Prostate gland (tissue), 2 donors: ENCODE data around the gene INPP5A. TPM values are rescaled to one million over a fixed set of nuclear protein-coding genes. Genes with fewer than 3 reads are reported as not detected.

Experiments
- DNase-seq: peaks from one replicate; pipeline ENCODE4 v3.0.0-alpha.2; 2019; ENCODE audit warnings: low spot score
- H3K27ac ChIP-seq, 2 donors: fragments of 200-600 bp; sonication (generic); 2 replicates each; pipeline ENCODE4 v1.5.1; 2017 to 2019
- H3K27me3 ChIP-seq: fragments of 200-600 bp; sonication (generic); replicated peaks from 2 replicates; pipeline ENCODE4 v1.5.1; 2019; ENCODE audit not compliant: insufficient read depth
- H3K36me3 ChIP-seq, 2 donors: fragments of 200-600 bp; sonication (generic); 1 replicate in 1 of 2; 2 replicates in 1 of 2; pipeline versions ENCODE4 v1.5.1 to v1.8.1; 2017 to 2019
- H3K4me1 ChIP-seq: fragments of 200-600 bp; sonication (generic); replicated peaks from 2 replicates; pipeline ENCODE4 v1.5.1; 2019
- H3K4me3 ChIP-seq, 2 donors: fragments of 200-600 bp; sonication (generic); 2 replicates each; pipeline ENCODE4 v1.5.1; 2017 to 2019
- H3K9me3 ChIP-seq: fragments of 200-600 bp; sonication (generic); 2 replicates; pipeline ENCODE4 v1.5.1; 2017
- POLR2A ChIP-seq: fragments of 450-650 bp; IDR thresholded peaks from one replicate; pipeline ENCODE4 v1.6.1; 2016; ENCODE audit warnings: antibody characterized with exemption, mild to moderate bottlenecking
- POLR2AphosphoS5 ChIP-seq: sonication (generic); formaldehyde crosslinking; IDR thresholded peaks from one replicate; pipeline ENCODE4 v1.6.1; 2017; ENCODE audit warnings: antibody characterized with exemption
- WGBS: methylation state at CpG from one replicate; pipeline ENCODE4 v1.1.5; 2018; 5-methylcytosine and 5-hydroxymethylcytosine counted together
- intact Hi-C: fragments of 100-400 bp; cut with DNase I; formaldehyde crosslinking; loops from one replicate; pipeline ENCODE4 v1.14.2; 2022
- total RNA-seq, 2 donors: library from RNA; depleted of rRNA; stranded (reverse); fragments of >200 nt; gene quantifications; one replicate each; pipeline ENCODE4 v1.1.0, GENCODE V29; 2016
- TF ChIP-seq, protein P1 (sequence below), 4 experiments: fragments of 200-600 bp in 2 of 4; fragments of 450-650 bp in 2 of 4; sonication (generic) in 2 of 4; IDR thresholded peaks; 1 replicate in 3 of 4; 2 replicates in 1 of 4; pipeline ENCODE4 v1.5.1; 2016 to 2019; ENCODE audit warnings: antibody characterized with exemption in 4 of 4, mild to moderate bottlenecking in 2 of 4, moderate library complexity in 2 of 4

Gene INPP5A
- total RNA-seq, 2 donors from 2014 or later: 49.5 to 83.3 TPM

DNA sequence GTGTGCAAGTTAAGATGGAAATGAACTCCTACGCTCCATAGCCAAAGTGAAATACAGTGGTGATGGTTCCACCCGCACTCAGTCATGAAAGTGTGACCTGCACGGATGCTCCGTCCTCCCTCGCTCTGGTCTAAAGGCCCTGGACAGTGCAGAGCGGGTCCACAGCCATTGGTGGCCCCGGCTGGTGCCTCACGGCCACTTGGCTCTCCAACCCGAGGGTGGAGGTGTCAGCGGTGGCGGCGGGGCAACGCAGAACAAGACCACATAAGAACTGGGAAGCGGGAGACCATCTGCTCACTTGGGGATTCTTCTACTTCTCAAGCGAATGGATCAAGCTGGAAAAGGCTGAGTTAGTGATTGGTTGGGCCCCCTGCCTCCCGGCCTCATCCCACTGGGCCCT lies 187.6 kb downstream of the INPP5A start:
- H3K27ac ChIP-seq: no peak overlapping the region
- no peaks in the 10 kb centered on the region for H3K9me3 ChIP-seq
- no peak for DNase-seq
- H3K4me1 ChIP-seq: no peaks in the 10 kb centered on the region
- intact Hi-C loops: no loop called here
- no peak for TF ChIP-seq POLR2AphosphoS5
- no peak for TF ChIP-seq POLR2A
- TF ChIP-seq, protein P1, sequence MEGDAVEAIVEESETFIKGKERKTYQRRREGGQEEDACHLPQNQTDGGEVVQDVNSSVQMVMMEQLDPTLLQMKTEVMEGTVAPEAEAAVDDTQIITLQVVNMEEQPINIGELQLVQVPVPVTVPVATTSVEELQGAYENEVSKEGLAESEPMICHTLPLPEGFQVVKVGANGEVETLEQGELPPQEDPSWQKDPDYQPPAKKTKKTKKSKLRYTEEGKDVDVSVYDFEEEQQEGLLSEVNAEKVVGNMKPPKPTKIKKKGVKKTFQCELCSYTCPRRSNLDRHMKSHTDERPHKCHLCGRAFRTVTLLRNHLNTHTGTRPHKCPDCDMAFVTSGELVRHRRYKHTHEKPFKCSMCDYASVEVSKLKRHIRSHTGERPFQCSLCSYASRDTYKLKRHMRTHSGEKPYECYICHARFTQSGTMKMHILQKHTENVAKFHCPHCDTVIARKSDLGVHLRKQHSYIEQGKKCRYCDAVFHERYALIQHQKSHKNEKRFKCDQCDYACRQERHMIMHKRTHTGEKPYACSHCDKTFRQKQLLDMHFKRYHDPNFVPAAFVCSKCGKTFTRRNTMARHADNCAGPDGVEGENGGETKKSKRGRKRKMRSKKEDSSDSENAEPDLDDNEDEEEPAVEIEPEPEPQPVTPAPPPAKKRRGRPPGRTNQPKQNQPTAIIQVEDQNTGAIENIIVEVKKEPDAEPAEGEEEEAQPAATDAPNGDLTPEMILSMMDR (IDR thresholded peaks at IDR 0.05): no peak
- no peaks in the 10 kb centered on the region for H3K27me3 ChIP-seq
- 92% methylated on average over 16 of the region's 16 CpGs for WGBS
- no peaks in the 10 kb centered on the region for H3K36me3 ChIP-seq
- no peak overlapping the region for H3K4me3 ChIP-seq

DNA sequence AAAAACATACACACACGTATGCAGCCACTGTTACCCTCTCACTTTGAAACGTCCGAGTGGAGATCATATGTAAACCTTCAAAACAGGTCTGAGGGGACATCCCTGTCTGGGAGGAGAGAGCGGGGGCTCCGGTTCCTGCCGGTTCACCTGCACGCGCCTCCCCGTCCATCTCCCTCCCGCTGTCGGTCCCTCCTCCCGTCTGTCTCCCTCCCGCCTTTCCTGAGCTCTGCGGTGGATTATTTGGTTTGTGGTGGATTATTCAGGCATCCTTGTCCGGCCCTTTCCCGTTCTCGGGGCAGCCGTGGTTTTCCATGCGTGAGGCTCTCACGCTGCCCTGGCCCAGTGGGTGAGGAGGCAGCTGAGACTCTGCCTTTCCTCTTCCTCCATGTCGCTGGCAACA lies 188.6 kb downstream of the INPP5A start:
- H3K27me3 ChIP-seq: no peaks in the 10 kb centered on the region
- 90% methylated on average over 21 of the region's 21 CpGs for WGBS
- no peaks in the 10 kb centered on the region for H3K4me1 ChIP-seq
- no peaks in the 10 kb centered on the region for H3K9me3 ChIP-seq
- H3K36me3 ChIP-seq: no peaks in the 10 kb centered on the region
- no peak for DNase-seq
- no peak overlapping the region for H3K4me3 ChIP-seq
- intact Hi-C loops: no loop called here
- no peak for TF ChIP-seq POLR2A
- TF ChIP-seq, protein P1 (IDR thresholded peaks at IDR 0.05): no peak
- no peak for TF ChIP-seq POLR2AphosphoS5
- no peak overlapping the region for H3K27ac ChIP-seq

DNA sequence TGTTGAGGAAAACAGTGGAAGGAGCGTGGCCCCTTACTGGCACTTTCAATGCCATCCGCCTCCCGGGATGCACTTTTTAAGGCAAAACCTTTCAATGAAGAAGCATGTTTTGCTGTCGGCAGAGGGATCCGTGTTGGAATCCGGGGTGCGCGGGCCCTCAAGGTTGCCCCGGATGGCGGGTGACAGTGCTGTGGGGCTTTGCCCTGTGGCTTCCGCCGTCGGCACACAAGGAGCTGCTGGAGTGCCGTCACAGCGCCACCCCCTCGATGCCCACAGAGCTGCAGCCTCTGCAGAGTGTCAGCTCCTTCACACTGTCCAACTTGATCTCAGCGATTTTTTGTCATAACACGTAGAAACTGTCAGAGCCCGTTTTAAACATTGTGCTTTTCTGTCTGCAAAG lies 189.4 kb downstream of the INPP5A start:
- DNase-seq: no peak
- Histone ChIP-seq H3K27me3 (no peaks in the 10 kb centered on the region), H3K36me3 (no peaks in the 10 kb centered on the region), H3K4me1 (no peaks in the 10 kb centered on the region), H3K27ac (no peak overlapping the region), H3K4me3 (no peak overlapping the region), H3K9me3 (no peaks in the 10 kb centered on the region)
- TF ChIP-seq POLR2A (no peak), POLR2AphosphoS5 (no peak)
- TF ChIP-seq, protein P1 (IDR thresholded peaks at IDR 0.05): no peak
- WGBS: 93% methylated on average over 19 of the region's 19 CpGs
- intact Hi-C loops: no loop called here

DNA sequence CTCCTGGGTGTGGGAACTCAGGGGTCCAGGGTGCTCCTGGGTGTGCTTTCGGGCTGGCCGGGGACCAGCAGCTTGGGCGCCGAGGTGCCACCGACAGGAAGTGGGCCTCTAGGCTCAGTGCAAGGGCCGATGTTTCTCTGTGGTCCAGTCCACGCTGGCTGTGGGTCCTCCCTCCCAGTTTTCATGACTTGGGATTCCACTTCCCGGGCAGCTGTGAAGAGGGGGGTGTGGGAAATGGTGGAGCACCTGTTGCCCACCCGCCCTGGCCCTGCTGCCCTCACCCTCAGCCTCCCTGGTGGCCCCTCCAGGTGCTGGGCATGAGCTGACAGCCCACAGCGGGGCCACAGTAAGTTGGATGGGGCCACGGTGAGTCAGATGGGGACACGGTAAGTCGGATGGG lies 189.8 kb downstream of the INPP5A start:
- Histone ChIP-seq H3K27me3 (no peaks in the 10 kb centered on the region), H3K27ac (no peak overlapping the region), H3K36me3 (no peaks in the 10 kb centered on the region), H3K4me1 (no peaks in the 10 kb centered on the region), H3K9me3 (no peaks in the 10 kb centered on the region), H3K4me3 (no peak overlapping the region)
- no peak for DNase-seq
- no peak for TF ChIP-seq POLR2AphosphoS5
- TF ChIP-seq, protein P1 (IDR thresholded peaks at IDR 0.05): no peak
- TF ChIP-seq POLR2A: no peak
- intact Hi-C loops: no loop called here
- WGBS: 93% methylated on average over 13 of the region's 13 CpGs

DNA sequence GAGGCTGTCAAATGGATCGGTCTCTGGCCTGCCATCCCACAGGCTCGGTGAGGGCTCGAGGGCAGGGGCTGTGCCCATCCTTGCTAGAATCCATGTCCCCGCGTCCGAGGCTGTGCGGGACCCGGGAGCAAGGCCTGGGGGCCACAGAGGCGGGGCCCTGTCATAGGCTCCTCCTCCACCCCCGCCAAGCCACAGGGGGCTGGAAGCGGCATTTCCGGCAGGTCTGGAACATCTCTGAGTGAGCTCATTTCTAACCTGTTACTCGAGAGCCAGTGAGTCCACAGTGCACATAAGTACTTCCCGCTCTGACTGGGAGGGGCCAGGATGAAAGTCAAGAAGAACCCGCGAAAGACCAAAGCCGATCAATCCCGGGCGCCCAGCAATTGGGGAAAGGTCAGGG lies 190.7 kb downstream of the INPP5A start:
- intact Hi-C loops: no loop called here
- no peaks in the 10 kb centered on the region for H3K9me3 ChIP-seq
- no peak overlapping the region for H3K27ac ChIP-seq
- no peak for TF ChIP-seq POLR2AphosphoS5
- TF ChIP-seq, protein P1 (IDR thresholded peaks at IDR 0.05): no peak
- no peak for TF ChIP-seq POLR2A
- H3K36me3 ChIP-seq: no peaks in the 10 kb centered on the region
- no peaks in the 10 kb centered on the region for H3K27me3 ChIP-seq
- H3K4me3 ChIP-seq: no peak overlapping the region
- 93% methylated on average over 16 of the region's 19 CpGs for WGBS
- H3K4me1 ChIP-seq: no peaks in the 10 kb centered on the region
- DNase-seq: no peak
